ENCODE data around the gene SLC46A1.
"Not testable (repeated sequence)": the region's sequence is repeated elsewhere in the genome, so short reads cannot be mapped to it uniquely, and the experiment has no call there.

Gene SLC46A1

DNA sequence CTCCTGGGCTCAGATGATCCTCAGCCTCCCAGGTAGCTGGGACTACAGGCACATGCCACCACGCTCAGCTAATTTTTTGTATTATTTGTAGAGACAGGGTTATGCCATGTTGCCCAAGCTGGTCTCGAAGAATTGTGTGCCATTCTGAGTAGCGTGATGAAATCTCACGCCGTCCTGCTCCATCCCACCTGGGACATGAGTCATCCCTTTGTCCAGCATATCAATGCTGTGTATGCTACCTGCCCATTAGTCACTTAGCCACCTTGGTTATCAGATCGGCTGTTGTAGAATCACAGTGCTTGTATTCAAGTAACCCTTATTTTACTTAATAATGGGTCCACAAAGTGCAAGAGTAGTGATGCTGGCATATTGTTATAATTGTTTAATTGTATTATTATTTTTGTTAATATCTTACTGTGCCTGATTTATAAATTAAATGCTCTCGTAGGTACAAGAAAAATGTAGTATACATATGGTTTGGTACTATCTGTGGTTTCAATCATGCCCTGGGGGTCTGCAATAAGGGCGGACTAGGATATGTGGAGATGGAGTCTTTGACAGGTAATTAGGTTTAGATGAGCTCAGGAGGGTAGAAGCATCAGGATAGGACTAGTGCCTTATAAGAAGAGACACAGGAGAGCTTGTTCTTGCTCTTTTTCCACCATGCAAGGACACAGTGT is 40.8 kb upstream of the SLC46A1 start:
- H3K27ac ChIP-seq (ENCODE audit: low read depth, low read length) = no peak overlapping the region
- H4K20me1 ChIP-seq (ENCODE audit: low read depth, low read length) = no peaks in the 10 kb centered on the region
- H3F3A ChIP-seq (ENCODE audit: insufficient read depth) = no peaks in the 10 kb centered on the region
- no peaks in the 10 kb centered on the region for H3K9me2 ChIP-seq (replicated peaks; ENCODE audit: insufficient read depth, low read length)
- no peak overlapping the region for H3K4me3 ChIP-seq (ENCODE audit: insufficient read depth, low read length, poor library complexity, severe bottlenecking)
- H3K9me3 ChIP-seq (ENCODE audit: insufficient read depth, low read length) = no peaks in the 10 kb centered on the region
- H2AFZ ChIP-seq (ENCODE audit: low read depth, low read length, severe bottlenecking) = no peak overlapping the region
- no peak overlapping the region for H3K4me2 ChIP-seq (ENCODE audit: low read depth, low read length, poor library complexity, severe bottlenecking)
- no peaks in the 10 kb centered on the region; the same call in 1 of the 2 replicates for H3K27me3 ChIP-seq (ENCODE audit: low read length)
- no peak overlapping the region for H3K9ac ChIP-seq (ENCODE audit: low read length)
- no peak for TF ChIP-seq EZH2phosphoT487 (conservative IDR thresholded peaks at IDR 0.05; ENCODE audit: low read length)
- TF ChIP-seq, protein P1, sequence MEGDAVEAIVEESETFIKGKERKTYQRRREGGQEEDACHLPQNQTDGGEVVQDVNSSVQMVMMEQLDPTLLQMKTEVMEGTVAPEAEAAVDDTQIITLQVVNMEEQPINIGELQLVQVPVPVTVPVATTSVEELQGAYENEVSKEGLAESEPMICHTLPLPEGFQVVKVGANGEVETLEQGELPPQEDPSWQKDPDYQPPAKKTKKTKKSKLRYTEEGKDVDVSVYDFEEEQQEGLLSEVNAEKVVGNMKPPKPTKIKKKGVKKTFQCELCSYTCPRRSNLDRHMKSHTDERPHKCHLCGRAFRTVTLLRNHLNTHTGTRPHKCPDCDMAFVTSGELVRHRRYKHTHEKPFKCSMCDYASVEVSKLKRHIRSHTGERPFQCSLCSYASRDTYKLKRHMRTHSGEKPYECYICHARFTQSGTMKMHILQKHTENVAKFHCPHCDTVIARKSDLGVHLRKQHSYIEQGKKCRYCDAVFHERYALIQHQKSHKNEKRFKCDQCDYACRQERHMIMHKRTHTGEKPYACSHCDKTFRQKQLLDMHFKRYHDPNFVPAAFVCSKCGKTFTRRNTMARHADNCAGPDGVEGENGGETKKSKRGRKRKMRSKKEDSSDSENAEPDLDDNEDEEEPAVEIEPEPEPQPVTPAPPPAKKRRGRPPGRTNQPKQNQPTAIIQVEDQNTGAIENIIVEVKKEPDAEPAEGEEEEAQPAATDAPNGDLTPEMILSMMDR (IDR thresholded peaks at IDR 0.05; ENCODE audit: insufficient read depth, low read length, poor library complexity, severe bottlenecking) = no peak
- H3K36me3 ChIP-seq (ENCODE audit: low read length) = no peaks in the 10 kb centered on the region
- H3K79me2 ChIP-seq (ENCODE audit: insufficient read depth, low read length) = no peaks in the 10 kb centered on the region

DNA sequence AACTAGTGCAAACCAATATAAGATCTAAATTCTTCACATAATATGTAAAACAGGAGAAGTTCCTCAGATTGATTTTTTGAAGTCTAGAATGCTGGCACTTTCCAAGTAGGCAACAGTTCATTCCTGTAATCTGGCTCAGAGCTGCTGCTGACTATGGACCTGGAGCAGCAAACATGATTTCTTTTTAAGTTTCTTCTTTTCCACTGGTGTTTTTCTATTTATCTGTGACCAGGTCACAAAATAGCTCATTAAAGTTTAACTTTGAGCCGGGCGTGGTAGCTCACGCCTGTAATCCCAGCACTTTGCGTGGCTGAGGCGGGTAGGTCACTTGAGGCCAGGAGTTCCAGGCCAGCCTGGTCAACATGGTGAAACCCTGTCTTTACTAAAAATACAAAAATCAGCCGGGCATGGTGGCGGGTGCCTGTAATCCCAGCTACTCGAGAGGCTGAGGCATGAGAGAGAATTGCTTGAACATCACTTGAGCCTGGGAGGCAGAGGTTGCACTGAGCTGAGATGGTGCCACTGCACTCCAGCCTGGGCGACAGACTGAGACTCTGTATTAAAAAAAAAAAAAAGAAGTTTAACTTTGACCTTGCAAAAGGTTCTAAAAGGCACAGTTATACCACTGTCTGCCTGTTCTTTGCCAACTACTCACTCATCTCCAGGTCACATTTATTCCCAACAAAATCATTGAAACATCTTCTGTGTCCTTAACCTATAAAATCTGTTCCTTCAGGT is 38.1 kb upstream of the SLC46A1 start:
- no peaks in the 10 kb centered on the region for H3K27me3 ChIP-seq (ENCODE audit: low read length)
- H3K9me3 ChIP-seq (ENCODE audit: insufficient read depth, low read length) = no peaks in the 10 kb centered on the region
- no peak overlapping the region for H2AFZ ChIP-seq (ENCODE audit: low read depth, low read length, severe bottlenecking)
- TF ChIP-seq, protein P1 (IDR thresholded peaks at IDR 0.05; ENCODE audit: insufficient read depth, low read length, poor library complexity, severe bottlenecking) = no peak
- no peak for TF ChIP-seq EZH2phosphoT487 (conservative IDR thresholded peaks at IDR 0.05; ENCODE audit: low read length)
- H3F3A ChIP-seq (ENCODE audit: insufficient read depth) = no peaks in the 10 kb centered on the region
- no peaks in the 10 kb centered on the region for H3K79me2 ChIP-seq (ENCODE audit: insufficient read depth, low read length)
- H3K27ac ChIP-seq (ENCODE audit: low read depth, low read length) = no peak overlapping the region
- no peaks in the 10 kb centered on the region for H3K9me2 ChIP-seq (replicated peaks; ENCODE audit: insufficient read depth, low read length)
- no peaks in the 10 kb centered on the region for H4K20me1 ChIP-seq (ENCODE audit: low read depth, low read length)
- no peak overlapping the region for H3K4me3 ChIP-seq (ENCODE audit: insufficient read depth, low read length, poor library complexity, severe bottlenecking)
- no peak overlapping the region for H3K4me2 ChIP-seq (ENCODE audit: low read depth, low read length, poor library complexity, severe bottlenecking)
- H3K9ac ChIP-seq (ENCODE audit: low read length) = no peak overlapping the region
- H3K36me3 ChIP-seq (ENCODE audit: low read length) = no peaks in the 10 kb centered on the region

DNA sequence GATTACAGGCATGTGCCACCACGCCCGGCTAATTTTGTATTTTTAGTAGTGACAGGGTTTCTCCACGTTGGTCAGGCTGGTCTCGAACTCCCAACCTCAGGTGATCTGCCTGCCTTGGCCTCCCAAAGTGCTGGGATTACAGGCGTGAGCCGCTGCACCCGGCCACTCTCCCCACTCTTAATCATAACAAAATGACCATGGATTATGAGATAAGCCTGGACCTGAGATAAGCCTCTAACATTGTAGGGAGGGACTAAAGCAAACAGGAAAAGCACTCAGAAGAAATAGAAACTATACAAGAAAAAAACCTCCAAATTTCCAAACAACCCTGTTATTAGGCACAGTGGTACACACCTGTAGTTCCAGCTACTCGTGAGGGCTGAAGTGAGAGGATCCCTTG is 28.3 kb upstream of the SLC46A1 start:
- not testable (repeated sequence) for H3F3A ChIP-seq (ENCODE audit: insufficient read depth); H3K9me3 ChIP-seq (ENCODE audit: insufficient read depth, low read length); H4K20me1 ChIP-seq (ENCODE audit: low read depth, low read length); H2AFZ ChIP-seq (ENCODE audit: low read depth, low read length, severe bottlenecking); H3K9ac ChIP-seq (ENCODE audit: low read length); H3K4me2 ChIP-seq (ENCODE audit: low read depth, low read length, poor library complexity, severe bottlenecking); H3K36me3 ChIP-seq (ENCODE audit: low read length); H3K9me2 ChIP-seq (replicated peaks; ENCODE audit: insufficient read depth, low read length); H3K27ac ChIP-seq (ENCODE audit: low read depth, low read length); H3K79me2 ChIP-seq (ENCODE audit: insufficient read depth, low read length); H3K4me3 ChIP-seq (ENCODE audit: insufficient read depth, low read length, poor library complexity, severe bottlenecking); H3K27me3 ChIP-seq (ENCODE audit: low read length)

DNA sequence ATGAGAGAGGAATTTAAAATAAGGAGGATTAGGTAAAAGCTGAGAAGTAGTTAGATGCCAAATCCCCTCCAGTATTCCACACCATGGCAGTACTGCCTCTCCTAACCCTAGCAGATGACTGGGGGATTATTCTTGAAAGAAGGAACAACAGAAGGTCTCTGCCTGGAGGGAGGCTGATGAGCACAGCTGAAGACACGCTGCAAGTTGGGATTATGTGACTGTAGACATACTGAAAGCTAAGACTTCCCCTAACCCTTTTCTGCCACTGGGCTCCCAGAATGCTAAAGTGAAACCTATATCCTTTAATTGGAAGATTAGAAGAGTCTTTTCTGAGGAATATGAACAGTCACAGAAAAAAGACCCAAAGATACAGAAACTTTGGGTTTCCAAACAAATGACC is 27.7 kb upstream of the SLC46A1 start:
- H3K4me2 ChIP-seq (ENCODE audit: low read depth, low read length, poor library complexity, severe bottlenecking) = no peak overlapping the region
- H3K27ac ChIP-seq (ENCODE audit: low read depth, low read length) = no peak overlapping the region
- H3K9me2 ChIP-seq (replicated peaks; ENCODE audit: insufficient read depth, low read length) = no peaks in the 10 kb centered on the region
- no peak overlapping the region for H3K4me3 ChIP-seq (ENCODE audit: insufficient read depth, low read length, poor library complexity, severe bottlenecking)
- no peaks in the 10 kb centered on the region for H3K9me3 ChIP-seq (ENCODE audit: insufficient read depth, low read length)
- no peak overlapping the region for H3K9ac ChIP-seq (ENCODE audit: low read length)
- no peak overlapping the region for H2AFZ ChIP-seq (ENCODE audit: low read depth, low read length, severe bottlenecking)
- TF ChIP-seq, protein P1 (IDR thresholded peaks at IDR 0.05; ENCODE audit: insufficient read depth, low read length, poor library complexity, severe bottlenecking) = no peak
- no peak for TF ChIP-seq EZH2phosphoT487 (conservative IDR thresholded peaks at IDR 0.05; ENCODE audit: low read length)
- no peaks in the 10 kb centered on the region for H3F3A ChIP-seq (ENCODE audit: insufficient read depth)
- no peaks in the 10 kb centered on the region for H4K20me1 ChIP-seq (ENCODE audit: low read depth, low read length)
- no peaks in the 10 kb centered on the region for H3K79me2 ChIP-seq (ENCODE audit: insufficient read depth, low read length)
- H3K27me3 ChIP-seq (ENCODE audit: low read length) = no peaks in the 10 kb centered on the region
- H3K36me3 ChIP-seq (ENCODE audit: low read length) = no peaks in the 10 kb centered on the region

DNA sequence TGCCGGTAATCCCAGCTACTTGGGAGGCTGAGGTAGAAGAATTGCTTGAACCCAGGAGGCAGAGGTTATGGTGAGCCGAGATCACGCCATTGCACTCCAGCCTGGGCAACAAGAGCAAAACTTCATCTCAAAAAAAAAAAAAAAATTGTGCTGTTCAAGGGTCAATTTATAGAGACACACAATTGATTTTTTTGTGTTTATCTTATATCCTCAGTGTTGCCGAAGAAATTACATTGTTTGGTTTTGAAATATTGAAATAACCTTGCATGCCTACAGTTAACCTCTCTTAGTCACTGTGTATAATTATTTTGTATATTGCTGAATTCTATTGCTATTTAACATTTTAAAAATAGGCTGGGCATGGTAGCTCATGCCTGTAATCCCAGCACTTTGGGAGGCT is 22.0 kb upstream of the SLC46A1 start:
- not testable (repeated sequence) for H3K9me3 ChIP-seq (ENCODE audit: insufficient read depth, low read length); H3K9ac ChIP-seq (ENCODE audit: low read length); H3K9me2 ChIP-seq (replicated peaks; ENCODE audit: insufficient read depth, low read length); H3K79me2 ChIP-seq (ENCODE audit: insufficient read depth, low read length); H2AFZ ChIP-seq (ENCODE audit: low read depth, low read length, severe bottlenecking); H3K4me2 ChIP-seq (ENCODE audit: low read depth, low read length, poor library complexity, severe bottlenecking); H3F3A ChIP-seq (ENCODE audit: insufficient read depth); H4K20me1 ChIP-seq (ENCODE audit: low read depth, low read length); H3K27me3 ChIP-seq (ENCODE audit: low read length); H3K4me3 ChIP-seq (ENCODE audit: insufficient read depth, low read length, poor library complexity, severe bottlenecking); H3K36me3 ChIP-seq (ENCODE audit: low read length); H3K27ac ChIP-seq (ENCODE audit: low read depth, low read length)
